Hepatocyte (in vitro differentiated cells): ENCODE measurements around the gene COX6B2.

Source experiments
- CTCF ChIP-seq: fragments of 200-600 bp; sonication (generic); IDR thresholded peaks from 2 replicates; pipeline ENCODE4 v1.5.1; 2016; ENCODE audit warnings: antibody characterized with exemption, mild to moderate bottlenecking; ENCODE audit not compliant: poor library complexity
- EZH2 ChIP-seq: fragments of 200-600 bp; sonication (generic); IDR thresholded peaks from 2 replicates; pipeline ENCODE4 v1.6.1; 2016; ENCODE audit warnings: antibody characterized with exemption, mild to moderate bottlenecking, borderline replicate concordance
- EZH2phosphoT487 ChIP-seq: fragments of 200-600 bp; sonication (generic); IDR thresholded peaks from one replicate; pipeline ENCODE4 v1.6.1; 2018; ENCODE audit warnings: antibody characterized with exemption, mild to moderate bottlenecking, low read depth, moderate library complexity; ENCODE audit not compliant: unreplicated experiment, severe bottlenecking

- TF ChIP-seq CTCF: no peak
- TF ChIP-seq EZH2phosphoT487: no peak
- TF ChIP-seq EZH2: no peak
Observed at GRCh38 chr19:55324662-55325061, 29.9 kb downstream of the COX6B2 start.
